GM21576 (cell line): ENCODE data around the gene SFRP2.

ENCODE experiments used
- ATAC-seq: cut with Tn5 transposase; IDR thresholded peaks from one replicate; pipeline ENCODE4 v1.9.1; 2021; ENCODE audit warnings: mild to moderate bottlenecking, moderate library complexity; ENCODE audit not compliant: unreplicated experiment

SFRP2 gene

GRCh38 chr4:153733751-153734448 is 55.0 kb downstream of the SFRP2 start:
- ATAC-seq: peak; percentile 50

DNA sequence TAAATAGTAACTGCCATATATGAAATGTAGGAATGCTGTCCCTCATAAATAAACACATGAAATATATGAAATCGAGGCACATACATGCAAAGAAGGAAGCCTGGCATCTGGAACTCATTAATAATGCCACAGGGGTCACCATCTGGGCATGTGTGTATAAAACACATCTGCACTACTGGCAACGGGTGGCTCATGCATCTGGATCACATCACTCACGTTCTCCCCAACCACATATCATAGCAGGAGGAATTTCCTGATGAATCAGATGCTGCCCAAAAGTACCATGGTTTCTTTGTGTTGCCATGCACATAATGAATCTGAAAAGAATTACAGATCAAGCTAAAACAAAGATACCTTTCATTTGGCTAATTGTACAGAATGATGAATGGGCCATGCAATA is 57.6 kb downstream of the SFRP2 start:
- no peak for ATAC-seq
